H1 (cell line): ENCODE data around the gene TNS3. TPM values are rescaled to one million over a fixed set of nuclear protein-coding genes. Genes with fewer than 3 reads are reported as not detected.

Experiments
- CTCF ChIA-PET: fragments of 300-600 bp; sonication (Branson Sonifier 250); formaldehyde crosslinking; loops from one replicate; lab custom pipeline; 2021; ENCODE audit not compliant: partially characterized antibody; lab: Charles Lee
- POLR2A ChIA-PET: fragments of 300-600 bp; sonication (Branson Sonifier 250); formaldehyde crosslinking; loops from one replicate; lab custom pipeline; 2021; ENCODE audit warnings: inconsistent platforms; ENCODE audit not compliant: partially characterized antibody; lab: Charles Lee
- DNase-seq, 2 experiments: peaks; one replicate each; pipeline versions ENCODE4 v3.0.0 to v3.0.0-alpha.2; 2010 to 2022; ENCODE audit warnings: low spot score in 2 of 2, low read depth in 1 of 2, mixed read lengths in 1 of 2
- FAIRE-seq: peaks from 2 replicates; lab custom pipeline; 2011; peaks lifted over from hg19 to GRCh38; lab: Jason Lieb, UNC
- H2AFZ ChIP-seq: 2 replicates; pipeline ENCODE4 v1.8.1; 2012; ENCODE audit warnings: low read length, inconsistent platforms
- H2AK5ac ChIP-seq: 2 replicates; pipeline ENCODE4 v1.6.1; 2013; ENCODE audit warnings: low read depth, low read length
- H2BK120ac ChIP-seq: replicated peaks from 2 replicates; pipeline ENCODE3; 2013; ENCODE audit warnings: low read depth, low read length, inconsistent platforms
- H2BK12ac ChIP-seq: 2 replicates; pipeline ENCODE4 v1.6.1; 2013; ENCODE audit warnings: low read depth, low read length
- H2BK15ac ChIP-seq: 2 replicates; pipeline ENCODE4 v1.6.1; 2013; ENCODE audit warnings: low read length
- H2BK20ac ChIP-seq: 2 replicates; pipeline ENCODE4 v1.6.1; 2013; ENCODE audit warnings: low read length
- H2BK5ac ChIP-seq: 2 replicates; pipeline ENCODE4 v1.6.1; 2013; ENCODE audit warnings: low read depth, low read length
- H3K14ac ChIP-seq: 2 replicates; pipeline ENCODE4 v1.6.1; 2013; ENCODE audit warnings: inconsistent platforms; ENCODE audit not compliant: insufficient read length
- H3K18ac ChIP-seq: 2 replicates; pipeline ENCODE4 v1.6.1; 2013; ENCODE audit warnings: low read length; ENCODE audit errors: extremely low read depth
- H3K23ac ChIP-seq: 2 replicates; pipeline ENCODE4 v1.6.1; 2013; ENCODE audit warnings: inconsistent platforms; ENCODE audit not compliant: insufficient read length
- H3K23me2 ChIP-seq: 2 replicates; pipeline ENCODE4 v1.6.1; 2013; ENCODE audit warnings: low read depth, low read length
- H3K27ac ChIP-seq: 2 replicates; pipeline ENCODE4 v1.6.1; 2011; ENCODE audit warnings: low read depth, low read length, inconsistent platforms
- H3K27me3 ChIP-seq, 4 experiments: replicated peaks in 1 of 4; 1 replicate in 1 of 4; 2 replicates in 3 of 4; pipeline versions ENCODE4 v1.6.1 to v1.8.1; 2011 to 2013; ENCODE audit warnings: low read length in 3 of 4, mild to moderate bottlenecking in 3 of 4, inconsistent platforms in 2 of 4, mixed read lengths in 2 of 4, moderate library complexity in 1 of 4; ENCODE audit not compliant: control insufficient read depth in 3 of 4, insufficient read depth in 3 of 4; ENCODE audit errors: extremely low read depth in 1 of 4
- H3K36me3 ChIP-seq, 4 experiments: 2 replicates each; pipeline versions ENCODE4 v1.6.1 to v1.8.1; 2011 to 2013; ENCODE audit warnings: mild to moderate bottlenecking in 4 of 4, low read length in 3 of 4, moderate library complexity in 2 of 4, control low read depth in 1 of 4, inconsistent platforms in 1 of 4; ENCODE audit not compliant: insufficient read depth in 4 of 4, control insufficient read depth in 2 of 4
- H3K4ac ChIP-seq: replicated peaks from 2 replicates; pipeline ENCODE3; 2013; ENCODE audit warnings: low read length, low read depth, mixed read lengths, inconsistent platforms; ENCODE audit not compliant: insufficient read length
- H3K4me1 ChIP-seq, 4 experiments: replicated peaks in 1 of 4; 1 replicate in 1 of 4; 2 replicates in 3 of 4; pipeline versions ENCODE4 v1.6.1 to v1.8.1; 2011 to 2013; ENCODE audit warnings: low read length in 3 of 4, inconsistent platforms in 2 of 4, mixed read lengths in 1 of 4; ENCODE audit not compliant: insufficient read depth in 4 of 4, control insufficient read depth in 3 of 4
- H3K4me2 ChIP-seq, 2 experiments: 2 replicates each; pipeline versions ENCODE4 v1.6.1 to v1.8.1; 2011 to 2013; ENCODE audit warnings: low read depth in 2 of 2, low read length in 2 of 2, control low read depth in 1 of 2, inconsistent platforms in 1 of 2, mild to moderate bottlenecking in 1 of 2; ENCODE audit not compliant: insufficient read depth in 1 of 2
- H3K4me3 ChIP-seq, 4 experiments: fragments of 200-600, 300-600 bp in 1 of 4; sonication (generic), shearing (Covaris generic), sonication (Bioruptor Twin) in 1 of 4; 2 replicates each; pipeline versions ENCODE4 v1.5.1 to v1.8.1; 2011 to 2016; ENCODE audit warnings: low read length in 4 of 4, low read depth in 3 of 4, control low read depth in 2 of 4, inconsistent platforms in 2 of 4, mild to moderate bottlenecking in 2 of 4, mixed read lengths in 1 of 4, moderate library complexity in 1 of 4; ENCODE audit not compliant: insufficient read depth in 2 of 4; ENCODE audit errors: extremely low read depth in 1 of 4
- H3K56ac ChIP-seq: replicated peaks from 2 replicates; pipeline ENCODE3; 2013; ENCODE audit warnings: low read depth, mild to moderate bottlenecking, mixed read lengths, low read length, inconsistent platforms; ENCODE audit not compliant: insufficient read length
- H3K79me1 ChIP-seq: 2 replicates; pipeline ENCODE4 v1.6.1; 2013; ENCODE audit warnings: low read depth, low read length, control low read depth
- H3K79me2 ChIP-seq, 2 experiments: 2 replicates each; pipeline versions ENCODE4 v1.6.1 to v1.8.1; 2012 to 2013; ENCODE audit warnings: low read length in 2 of 2, mild to moderate bottlenecking in 2 of 2, inconsistent platforms in 1 of 2; ENCODE audit not compliant: insufficient read depth in 2 of 2, control insufficient read depth in 1 of 2
- H3K9ac ChIP-seq, 4 experiments: replicated peaks in 1 of 4; 1 replicate in 1 of 4; 2 replicates in 3 of 4; pipeline versions ENCODE4 v1.6.1 to v1.8.1; 2011 to 2013; ENCODE audit warnings: low read depth in 3 of 4, low read length in 3 of 4, control low read depth in 2 of 4, mild to moderate bottlenecking in 2 of 4, moderate library complexity in 2 of 4, inconsistent platforms in 1 of 4; ENCODE audit errors: extremely low read depth in 1 of 4
- H3K9me3 ChIP-seq, 2 experiments: 2 replicates each; pipeline versions ENCODE4 v1.6.1 to v1.8.1; 2012 to 2013; ENCODE audit warnings: mild to moderate bottlenecking in 2 of 2, moderate library complexity in 2 of 2, control low read depth in 1 of 2, inconsistent platforms in 1 of 2, low read depth in 1 of 2, low read length in 1 of 2, mixed read lengths in 1 of 2; ENCODE audit not compliant: insufficient read depth in 2 of 2
- H4K20me1 ChIP-seq, 2 experiments: replicated peaks in 1 of 2; 2 replicates each; pipeline versions ENCODE3 to v1.8.1; 2011 to 2013; ENCODE audit warnings: inconsistent platforms in 2 of 2, low read length in 2 of 2, mild to moderate bottlenecking in 1 of 2; ENCODE audit not compliant: insufficient read depth in 2 of 2, control insufficient read depth in 1 of 2
- H4K5ac ChIP-seq: 2 replicates; pipeline ENCODE4 v1.6.1; 2013; ENCODE audit warnings: low read length, low read depth, mixed read lengths, inconsistent platforms; ENCODE audit not compliant: insufficient read length
- H4K8ac ChIP-seq: 2 replicates; pipeline ENCODE4 v1.8.0; 2013; ENCODE audit warnings: mild to moderate bottlenecking, moderate library complexity, low read length, inconsistent platforms; ENCODE audit not compliant: insufficient read depth; ENCODE audit errors: extremely low read depth
- H4K91ac ChIP-seq: replicated peaks from 2 replicates; pipeline ENCODE3; 2013; ENCODE audit warnings: low read length, mixed read lengths, inconsistent platforms; ENCODE audit not compliant: insufficient read length
- CBX8 ChIP-seq: fragments of 300-800, 300-1000 bp; sonication (generic); IDR thresholded peaks from 2 replicates; pipeline ENCODE4 v1.7.1; 2016; ENCODE audit warnings: low read depth, low read length, borderline replicate concordance
- EGR1 ChIP-seq: IDR thresholded peaks from 2 replicates; pipeline ENCODE4 v1.6.1; 2011; ENCODE audit warnings: low read depth, low read length, borderline replicate concordance
- GABPA ChIP-seq: IDR thresholded peaks from 2 replicates; pipeline ENCODE4 v1.6.1; 2011; ENCODE audit warnings: mild to moderate bottlenecking, low read length, moderate library complexity, borderline replicate concordance; ENCODE audit not compliant: insufficient read depth
- HDAC6 ChIP-seq: IDR thresholded peaks from one replicate; pipeline ENCODE4 v1.7.1; 2012; ENCODE audit warnings: low read depth, mild to moderate bottlenecking, inconsistent platforms, low read length, moderate library complexity
- KDM4A ChIP-seq: IDR thresholded peaks from one replicate; pipeline ENCODE4 v1.7.1; 2012; ENCODE audit warnings: low read depth, mild to moderate bottlenecking, moderate library complexity, low read length, inconsistent platforms; ENCODE audit not compliant: severe bottlenecking
- POU5F1 ChIP-seq: IDR thresholded peaks from 2 replicates; pipeline ENCODE4 v1.6.1; 2011; ENCODE audit warnings: low read depth, mild to moderate bottlenecking, low read length, moderate library complexity
- RAD21 ChIP-seq, 2 experiments: IDR thresholded peaks in 1 of 2; conservative IDR thresholded peaks in 1 of 2; 2 replicates each; pipeline ENCODE4 v1.6.1; 2011; ENCODE audit warnings: low read depth in 2 of 2, low read length in 2 of 2, improper control_type of control experiment in 1 of 2, inconsistent platforms in 1 of 2, mild to moderate bottlenecking in 1 of 2, moderate library complexity in 1 of 2
- RBBP5 ChIP-seq: IDR thresholded peaks from 2 replicates; pipeline ENCODE4 v1.7.1; 2012; ENCODE audit warnings: low read depth, mild to moderate bottlenecking, inconsistent platforms, low read length, moderate library complexity, borderline replicate concordance
- RNF2 ChIP-seq: fragments of 200-900, 300-1000 bp; sonication (generic); IDR thresholded peaks from 2 replicates; pipeline ENCODE4 v1.7.1; 2016; ENCODE audit warnings: borderline replicate concordance, low read depth, mild to moderate bottlenecking, antibody characterized with exemption, low read length; ENCODE audit not compliant: poor library complexity, severe bottlenecking; ENCODE audit errors: missing control alignments
- TAF1 ChIP-seq: IDR thresholded peaks from 2 replicates; pipeline ENCODE4 v1.6.1; 2011; ENCODE audit warnings: mild to moderate bottlenecking, low read depth, low read length
- WGBS, 2 experiments: shearing (Covaris generic) in 1 of 2; methylation state at CpG; one replicate each; pipeline versions ENCODE4 v1.1.6 to v1.1.7; 2013 to 2015; ENCODE audit warnings: low lambda C conversion rate in 2 of 2, mixed read lengths in 2 of 2, inconsistent platforms in 1 of 2, low coverage in 1 of 2, missing lambda C conversion rate in 1 of 2; ENCODE audit not compliant: insufficient replicate concordance in 2 of 2, insufficient coverage in 1 of 2, insufficient read length in 1 of 2; ENCODE audit errors: extremely low coverage in 1 of 2, missing lambda C conversion rate in 1 of 2; 5-methylcytosine and 5-hydroxymethylcytosine counted together
- polyA plus RNA-seq, 7 experiments: library from polyadenylated mRNA; depleted of rRNA in 3 of 7; stranded (reverse) in 5 of 7; unstranded in 2 of 7; fragments of >200 nt in 5 of 7; fragments of 200-250 nt in 2 of 7; gene quantifications; 1 replicate in 5 of 7; 2 replicates in 1 of 7; 4 replicates in 1 of 7; pipeline versions ENCODE4 v1.2.1 to v1.2.3, GENCODE V29; 2011 to 2013; ENCODE audit warnings: missing spikeins in 2 of 7, mixed read lengths in 2 of 7
- total RNA-seq: library from RNA; stranded (reverse); fragmentation: NEBNext Ultra II Directional; extraction: Animal tissue kit (Norgen Biotek cat#: 25700); gene quantifications from 2 replicates; pipeline ENCODE4 v1.2.1, GENCODE V29; 2021

Gene TNS3
- total and polyA plus RNA-seq, 2 of the 8 experiments (the other 6 are each of a cell fraction or from before 2014, with no cell fraction given): 11.9 to 24.2 TPM

- Histone ChIP-seq H2BK20ac (no peak overlapping the region), H2AK5ac (no peak overlapping the region), H3K79me1 (peaks cover 10% of the 10 kb centered on the region; the same call in 1 of the 2 replicates), H2BK12ac (no peak overlapping the region), H3K4me2 (no peak overlapping the region), H3K9me3 (no peaks in the 10 kb centered on the region), H3K56ac (no peak overlapping the region), H3K23ac (no peak overlapping the region), H3K79me2 (no peaks in the 10 kb centered on the region; a peak in 1 of 4 replicates), H3K14ac (no peak overlapping the region), H3K36me3 (no peaks in the 10 kb centered on the region; a peak in 1 of 8 replicates), H3K4me3 (no peak overlapping the region), H4K91ac (no peak overlapping the region), H2AFZ (no peak overlapping the region), H3K18ac (no peak overlapping the region), H2BK15ac (no peak overlapping the region), H2BK120ac (no peak overlapping the region), H4K20me1 (peaks cover under 1 to 4% of the 10 kb centered on the region in 2 experiments), H4K8ac (no peak overlapping the region), H3K27ac (no peak overlapping the region), H3K4ac (no peak overlapping the region), H3K23me2 (no peaks in the 10 kb centered on the region; the same call in 1 of the 2 replicates), H3K27me3 (no peaks in the 10 kb centered on the region), H2BK5ac (no peak overlapping the region), H4K5ac (no peak overlapping the region), H3K9ac (no peak overlapping the region), H3K4me1 (no peaks in the 10 kb centered on the region; a peak in 3 of 7 replicates)
- WGBS, 2 experiments: 92% methylated on average over 14 of the region's 14 CpGs; no CpG with 5 or more reads in 1 of the 2 experiments
- no peak for DNase-seq
- FAIRE-seq: no peak
- CTCF ChIA-PET: interaction anchor here (0.7 to 1.4 kb wide), 5 partner anchors 11 to 28 kb away, joined by 3 to 5 read pairs (median 3); no protein-coding TSS in a partner anchor
- POLR2A ChIA-PET: no interaction called here
- no peak for TF ChIP-seq RNF2
- no peak for TF ChIP-seq POU5F1
- TF ChIP-seq KDM4A: no peak
- no peak for TF ChIP-seq RBBP5
- TF ChIP-seq CBX8: no peak
- no peak for TF ChIP-seq HDAC6
- no peak for TF ChIP-seq TAF1
- TF ChIP-seq GABPA: no peak
- TF ChIP-seq EGR1: no peak
- no peak for TF ChIP-seq RAD21 (IDR thresholded peaks at IDR 0.05 in 1 of 2, conservative IDR thresholded peaks at IDR 0.05 in 1 of 2; ENCODE audit: low read depth in 2 of 2, low read length in 2 of 2)
Measured at GRCh38 chr7:47506382-47507339, 75.2 kb downstream of the TNS3 start.
